Inferior parietal cortex (tissue), 1 donor: ENCODE results near the gene NAA30.
"Not testable (repeated sequence)": the region's sequence is repeated elsewhere in the genome, so short reads cannot be mapped to it uniquely, and the experiment has no call there.

ENCODE experiments used
- DNase-seq: peaks from one replicate; pipeline ENCODE4 v3.0.0-alpha.2; 2016; ENCODE audit errors: extremely low spot score

Gene NAA30

GRCh38 chr14:57390037-57390805 is at the start of gene NAA30:
Gene NAA30 (plus strand): TSS chr14:57390586. CDS start chr14:57390958, 372 bp downstream.
- DNase-seq, result peak; percentile 80

DNA sequence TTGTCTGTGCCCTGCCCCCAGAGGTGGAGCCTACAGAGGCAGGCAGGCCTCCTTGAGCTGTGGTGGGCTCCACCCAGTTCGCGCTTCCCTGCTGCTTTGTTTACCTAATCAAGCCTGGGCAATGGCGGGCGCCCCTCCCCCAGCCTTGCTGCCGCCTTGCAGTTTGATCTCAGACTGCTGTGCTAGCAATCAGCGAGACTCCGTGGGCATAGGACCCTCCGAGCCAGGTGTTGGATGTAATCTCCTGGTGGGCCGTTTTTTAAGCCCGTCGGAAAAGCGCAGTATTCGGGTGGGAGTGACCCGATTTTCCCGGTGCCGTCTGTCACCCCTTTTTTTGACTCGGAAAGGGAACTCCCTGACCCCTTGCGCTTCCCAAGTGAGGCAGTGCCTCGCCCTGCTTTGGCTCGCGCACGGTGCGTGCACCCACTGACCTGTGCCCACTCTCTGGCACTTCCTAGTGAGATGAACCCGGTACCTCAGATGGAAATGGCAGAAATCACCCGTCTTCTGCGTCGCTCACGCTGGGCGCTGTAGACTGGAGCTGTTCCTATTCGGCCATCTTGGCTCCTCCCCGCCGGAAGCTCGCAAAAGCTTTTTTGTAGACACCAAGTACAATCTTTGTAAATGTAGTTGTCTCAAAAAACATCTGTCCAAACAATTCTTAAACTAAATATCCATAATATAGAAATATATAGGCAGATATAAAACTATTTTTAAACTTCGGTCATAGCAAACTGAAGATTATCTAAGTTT is 46.7 kb upstream of the NAA30 start:
- not testable (repeated sequence) for DNase-seq

GRCh38 chr14:57345106-57345505 is 45.3 kb upstream of the NAA30 start:
- DNase-seq, result no peak

DNA sequence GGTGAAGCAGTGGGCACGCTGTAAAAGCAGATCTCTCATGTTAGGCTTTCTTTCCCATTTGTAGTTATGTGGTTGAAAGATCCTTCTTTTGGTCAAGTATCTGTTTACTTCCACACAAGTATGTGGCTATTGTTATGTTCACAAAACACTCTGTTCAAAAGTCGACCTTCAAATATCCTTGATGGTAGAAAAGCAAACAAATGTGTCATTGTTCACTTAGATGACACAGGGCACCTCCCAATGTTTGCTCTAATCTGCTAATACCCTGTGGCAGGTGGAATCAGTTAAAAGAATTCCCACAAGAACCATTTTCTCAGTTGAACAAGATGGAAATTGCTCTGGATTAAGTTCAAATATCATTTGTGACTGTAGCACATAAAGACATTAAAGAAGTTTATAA is 43.6 kb upstream of the NAA30 start:
- no peak for DNase-seq

- no peak for DNase-seq
These were observed 37.8 kb upstream of the NAA30 start for GRCh38 chr14:57352396-57353170.

- DNase-seq, result no peak
These were observed 35.1 kb upstream of the NAA30 start for GRCh38 chr14:57355081-57355800.

GRCh38 chr14:57362361-57362760 is 28.0 kb upstream of the NAA30 start:
- DNase-seq, result no peak

- DNase-seq, result no peak
These were observed 25.5 kb upstream of the NAA30 start for GRCh38 chr14:57364659-57365450.

GRCh38 chr14:57370187-57370586 is 20.2 kb upstream of the NAA30 start:
- not testable (repeated sequence) for DNase-seq

DNA sequence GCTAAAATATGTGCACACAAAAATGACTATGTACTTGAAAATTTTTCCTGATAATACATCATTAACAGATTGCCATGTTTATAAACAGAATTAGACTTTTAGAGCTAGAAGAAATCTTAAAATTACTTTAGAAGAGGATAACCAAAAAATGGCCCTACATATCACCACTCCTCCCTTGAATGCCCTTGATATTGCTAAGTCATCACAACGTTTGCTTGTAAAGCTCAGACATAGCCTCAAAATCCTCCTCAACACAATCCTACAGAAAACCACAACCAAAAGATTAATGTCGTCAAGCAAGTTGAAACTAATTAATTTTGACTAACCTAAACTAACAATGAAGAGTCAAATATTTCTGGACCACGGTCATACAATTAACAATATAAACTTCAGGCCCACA is 19.4 kb upstream of the NAA30 start:
- DNase-seq, result no peak

DNA sequence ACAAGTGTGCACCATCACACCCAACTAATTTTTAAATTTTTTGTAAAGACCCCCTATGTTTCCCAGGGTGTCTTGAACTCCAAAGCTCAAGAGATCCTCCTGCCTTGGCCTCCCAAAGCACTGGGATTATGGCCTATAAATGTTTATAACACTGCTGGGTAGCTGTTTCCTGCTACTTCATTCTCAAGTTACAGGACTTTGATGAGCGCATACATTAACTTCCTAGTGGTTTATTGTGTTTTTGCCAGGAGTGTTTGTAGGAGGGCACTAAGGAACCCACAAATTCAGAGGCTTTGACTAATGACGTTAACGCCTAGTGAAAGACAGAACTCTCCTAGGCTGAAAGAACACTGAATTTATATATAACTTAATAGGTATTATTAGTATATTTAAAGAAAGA is 15.2 kb upstream of the NAA30 start:
- DNase-seq, result no peak

DNA sequence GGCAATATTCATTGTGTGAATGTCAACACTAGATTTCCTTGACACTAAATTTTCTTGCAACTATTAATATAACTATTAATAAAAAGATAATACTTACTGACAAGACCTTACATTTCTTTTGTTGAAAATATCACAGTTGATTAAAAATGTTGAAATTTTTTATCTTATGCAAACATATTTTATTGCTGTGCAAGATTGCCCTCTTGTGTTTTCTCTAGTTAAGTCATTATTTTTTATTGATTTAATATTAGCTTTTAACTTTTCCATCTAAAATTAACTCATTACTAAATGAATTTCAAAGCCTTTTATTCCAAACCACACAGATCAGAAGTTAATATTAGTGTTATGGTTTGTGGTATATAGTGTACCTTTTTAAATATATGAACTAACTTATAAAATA is 11.7 kb upstream of the NAA30 start:
- no peak for DNase-seq

GRCh38 chr14:57380935-57381334 is 9.5 kb upstream of the NAA30 start:
- DNase-seq, result no peak

GRCh38 chr14:57382283-57382682 is 8.1 kb upstream of the NAA30 start:
- DNase-seq, result no peak

DNA sequence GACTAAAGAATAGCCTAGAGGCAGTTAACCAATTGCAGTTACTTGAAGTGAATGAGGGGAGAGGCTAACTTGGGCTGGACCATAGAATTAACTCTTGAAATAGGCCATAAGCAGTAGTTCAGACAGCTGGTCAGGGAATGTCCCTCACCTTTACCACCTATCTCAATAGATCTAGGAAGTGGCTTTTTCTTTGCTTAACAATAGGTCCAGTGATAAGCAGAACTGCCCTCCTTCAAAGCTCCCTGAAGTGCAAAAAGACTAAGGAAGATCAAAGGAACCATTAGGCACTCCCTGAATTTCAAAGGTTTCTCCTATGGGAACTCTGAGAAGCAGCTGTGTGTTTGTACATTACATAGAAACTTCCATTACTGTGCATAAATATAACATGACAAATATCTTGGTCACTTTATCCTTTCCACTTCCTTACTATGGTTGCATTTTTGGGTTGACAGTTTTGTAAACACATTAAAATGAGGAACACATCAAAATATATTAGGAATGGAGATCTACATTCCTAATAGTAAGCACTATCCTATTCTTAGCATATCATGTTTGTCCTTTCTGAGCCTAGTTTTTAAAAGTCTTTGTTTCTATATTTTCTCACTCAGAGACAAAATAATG is 7.2 kb upstream of the NAA30 start:
- no peak for DNase-seq

DNA sequence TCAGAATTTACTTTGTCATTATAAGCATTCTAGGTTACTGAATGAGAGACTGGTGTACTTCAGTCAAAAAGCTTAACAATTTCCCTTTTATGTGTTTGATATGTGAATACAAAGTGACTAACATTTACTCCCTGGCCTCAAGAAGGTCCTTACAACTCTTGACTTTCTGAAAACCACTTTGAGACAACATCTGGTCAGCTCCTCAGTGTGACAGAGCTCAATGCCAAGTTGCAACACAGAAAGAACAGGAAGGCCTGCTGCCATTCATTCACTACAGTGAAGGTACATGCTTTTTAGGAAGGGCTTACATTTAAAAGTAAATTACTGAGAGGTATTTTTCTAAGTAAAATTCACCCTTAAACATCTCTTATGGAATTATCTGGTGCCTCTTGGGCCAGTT is 2.3 kb upstream of the NAA30 start:
- no peak for DNase-seq

GRCh38 chr14:57389646-57390036 is 745 bp upstream of the NAA30 start:
- no peak for DNase-seq

- DNase-seq, result no peak
These were observed 575 bp downstream of the NAA30 start for GRCh38 chr14:57390806-57391516.

- no peak for DNase-seq
These were observed 1.3 kb downstream of the NAA30 start for GRCh38 chr14:57391517-57392195.
